Naive thymus-derived CD4-positive, alpha-beta T cell (primary cell): ENCODE results near the gene MICU2. TPM values are rescaled to one million over a fixed set of nuclear protein-coding genes. Genes with fewer than 3 reads are reported as not detected.

ENCODE experiments used
- ATAC-seq: fragments of 150-1000 bp; cut with Tn5 transposase; 2 replicates; pipeline ENCODE4 v1.10.0; 2021; ENCODE audit warnings: mild to moderate bottlenecking, moderate library complexity
- CTCF ChIA-PET: fragments of 350-600 bp; sonication (Branson Sonifier 250); formaldehyde crosslinking; loops from one replicate; lab custom pipeline; 2021; ENCODE audit warnings: antibody characterized with exemption; lab: Charles Lee
- POLR2A ChIA-PET: fragments of 350-600 bp; sonication (Branson Sonifier 250); formaldehyde crosslinking; loops from one replicate; lab custom pipeline; 2021; ENCODE audit warnings: antibody characterized with exemption, inconsistent platforms; lab: Charles Lee
- DNase-seq, 9 donors: peaks; one replicate each; pipeline versions ENCODE4 v3.0.0 to v3.0.0-alpha.2; 2020 to 2022; ENCODE audit warnings: mixed read lengths in 1 of 9
- H3K27ac ChIP-seq: one replicate; pipeline ENCODE4 v1.7.0; 2013; ENCODE audit warnings: mild to moderate bottlenecking, low read depth, low read length, moderate library complexity
- H3K27me3 ChIP-seq, 2 donors: one replicate each; pipeline ENCODE4 v1.7.0; 2013; ENCODE audit warnings: low read length in 2 of 2, mild to moderate bottlenecking in 2 of 2, moderate library complexity in 2 of 2; ENCODE audit not compliant: control insufficient read depth in 2 of 2, insufficient read depth in 2 of 2
- H3K36me3 ChIP-seq, 3 experiments: 1 replicate in 2 of 3; 2 replicates in 1 of 3; pipeline ENCODE4 v1.7.0; 2013; ENCODE audit warnings: low read length in 3 of 3, mild to moderate bottlenecking in 3 of 3, moderate library complexity in 1 of 3; ENCODE audit not compliant: insufficient read depth in 3 of 3, control insufficient read depth in 2 of 3
- H3K4me1 ChIP-seq, 2 donors: one replicate each; pipeline ENCODE4 v1.7.0; 2013; ENCODE audit warnings: low read length in 2 of 2, mild to moderate bottlenecking in 2 of 2, moderate library complexity in 1 of 2; ENCODE audit not compliant: control insufficient read depth in 2 of 2, insufficient read depth in 2 of 2
- H3K4me3 ChIP-seq: 2 replicates; pipeline ENCODE4 v1.7.0; 2013; ENCODE audit warnings: mild to moderate bottlenecking, low read length
- H3K9me3 ChIP-seq, 3 experiments: 1 replicate in 2 of 3; 2 replicates in 1 of 3; pipeline ENCODE4 v1.7.0; 2013; ENCODE audit warnings: low read length in 3 of 3; ENCODE audit not compliant: control insufficient read depth in 2 of 3
- H3K27ac Mint-ChIP-seq, 9 donors: one replicate each; pipeline ENCODE4 v1.8.0; 2020 to 2022; ENCODE audit warnings: mixed read lengths in 9 of 9, mild to moderate bottlenecking in 8 of 9, moderate library complexity in 5 of 9, inconsistent platforms in 2 of 9
- H3K27me3 Mint-ChIP-seq, 5 donors: one replicate each; pipeline ENCODE4 v1.8.0; 2021 to 2022; ENCODE audit warnings: mixed read lengths in 5 of 5, mild to moderate bottlenecking in 1 of 5
- H3K36me3 Mint-ChIP-seq, 5 donors: one replicate each; pipeline ENCODE4 v1.8.0; 2020 to 2022; ENCODE audit warnings: mixed read lengths in 5 of 5, mild to moderate bottlenecking in 3 of 5, inconsistent platforms in 1 of 5
- H3K4me1 Mint-ChIP-seq, 7 donors: one replicate each; pipeline ENCODE4 v1.8.0; 2020 to 2022; ENCODE audit warnings: mixed read lengths in 7 of 7, mild to moderate bottlenecking in 3 of 7, inconsistent platforms in 1 of 7
- H3K4me3 Mint-ChIP-seq, 10 donors: one replicate each; pipeline ENCODE4 v1.8.0; 2020 to 2022; ENCODE audit warnings: mild to moderate bottlenecking in 10 of 10, mixed read lengths in 10 of 10, moderate library complexity in 6 of 10, inconsistent platforms in 2 of 10
- H3K9me3 Mint-ChIP-seq, 11 donors: one replicate each; pipeline ENCODE4 v1.8.0; 2020 to 2022; ENCODE audit warnings: mixed read lengths in 11 of 11, mild to moderate bottlenecking in 4 of 11, inconsistent platforms in 1 of 11, moderate library complexity in 1 of 11
- intact Hi-C, 2 donors: fragments of 100-400 bp; cut with micrococcal nuclease; formaldehyde crosslinking; loops; one replicate each; pipeline ENCODE4 v1.15.1; 2023
- polyA plus RNA-seq, 2 donors: library from polyadenylated mRNA; unstranded; fragments of 300-500 nt; fragmentation: Illumina TruSeq; gene quantifications; one replicate each; pipeline ENCODE4 v1.2.3, GENCODE V29; 2021
- total RNA-seq, 6 experiments: library from RNA in 5 of 6; stranded (reverse) in 5 of 6; gene quantifications; 1 replicate in 5 of 6; 2 replicates in 1 of 6; pipeline ENCODE4 v1.2.3 and lab custom pipeline; 2021 to 2026

The MICU2 gene
- total and polyA plus RNA-seq, 7 experiments from 2014 or later, result 30.6 to 45.6 (median 37.5) TPM

- intact Hi-C loops, result no loop called here
- DNase-seq (no peak), ATAC-seq (no peak)
- Mint-ChIP-seq H3K4me1 (no peaks in the 10 kb centered on the region), H3K27ac (no peak overlapping the region), H3K4me3 (peak overlapping the region in 1 of 10 donors; percentile 27), H3K9me3 (peaks cover 0 to 2% (median 0%) of the 10 kb centered on the region in 11 donors), H3K27me3 (peaks cover 6 to 39% (median 16%) of the 10 kb centered on the region in 5 donors), H3K36me3 (no peaks in the 10 kb centered on the region)
- no peak overlapping the region for H3K27ac ChIP-seq
- POLR2A ChIA-PET, result interaction anchor here (1.2 to 2.2 kb wide), 3 partner anchors 12 to 55 kb away, joined by 3 to 15 read pairs (median 3); partner anchors contain the start of genes FGF9 and MICU2
- no peaks in the 10 kb centered on the region for H3K27me3 ChIP-seq
- H3K4me3 ChIP-seq, result no peak overlapping the region
- CTCF ChIA-PET, result interaction anchor here (1.0 kb wide), 1 partner anchor 11 kb away, joined by 3 read pairs; no protein-coding TSS in a partner anchor
- H3K9me3 ChIP-seq, result no peaks in the 10 kb centered on the region
- no peaks in the 10 kb centered on the region for H3K36me3 ChIP-seq
- no peaks in the 10 kb centered on the region for H3K4me1 ChIP-seq
Measured at GRCh38 chr13:21616205-21616866, 12.4 kb upstream of the MICU2 start.

- Histone ChIP-seq H3K4me3 (no peak overlapping the region), H3K36me3 (no peaks in the 10 kb centered on the region), H3K27me3 (no peaks in the 10 kb centered on the region), H3K27ac (no peak overlapping the region), H3K4me1 (no peaks in the 10 kb centered on the region), H3K9me3 (no peaks in the 10 kb centered on the region)
- peaks cover 6 to 32% (median 17%) of the 10 kb centered on the region in 5 donors for H3K27me3 Mint-ChIP-seq
- no peaks in the 10 kb centered on the region for H3K4me1 Mint-ChIP-seq
- H3K36me3 Mint-ChIP-seq, result no peaks in the 10 kb centered on the region
- no peak overlapping the region for H3K27ac Mint-ChIP-seq
- peaks cover 0 to 2% (median 0%) of the 10 kb centered on the region in 11 donors for H3K9me3 Mint-ChIP-seq
- no peak for DNase-seq
- intact Hi-C loops, result no loop called here
- ChIA-PET POLR2A (interaction anchor here (0.6 to 2.2 kb wide), 2 partner anchors 9 to 11 kb away, joined by 4 to 15 read pairs; partner anchors contain the start of gene MICU2), CTCF (interaction anchor here (1.0 kb wide), 1 partner anchor 10 kb away, joined by 3 read pairs; no protein-coding TSS in a partner anchor)
- ATAC-seq, result no peak
- no peak overlapping the region for H3K4me3 Mint-ChIP-seq
Measured at GRCh38 chr13:21615427-21615826, 11.5 kb upstream of the MICU2 start.

- POLR2A ChIA-PET, result interaction anchor here (0.6 to 0.8 kb wide), 2 partner anchors 10 kb away, joined by 3 to 4 read pairs; partner anchors contain the start of gene MICU2
Measured at GRCh38 chr13:21613791-21614190, 9.8 kb upstream of the MICU2 start.

GRCh38 chr13:21611385-21611784 lies 7.4 kb upstream of the MICU2 start:
- peaks cover 4 to 26% (median 7%) of the 10 kb centered on the region in 5 donors for H3K27me3 Mint-ChIP-seq
- H3K4me3 Mint-ChIP-seq, result no peak overlapping the region
- Histone ChIP-seq H3K9me3 (no peaks in the 10 kb centered on the region), H3K36me3 (no peaks in the 10 kb centered on the region), H3K4me3 (no peak overlapping the region), H3K27me3 (no peaks in the 10 kb centered on the region), H3K27ac (no peak overlapping the region), H3K4me1 (no peaks in the 10 kb centered on the region)
- no peak for DNase-seq
- intact Hi-C loops, result no loop called here
- peaks cover 0 to 2% (median 0%) of the 10 kb centered on the region in 11 donors for H3K9me3 Mint-ChIP-seq
- no peak overlapping the region for H3K27ac Mint-ChIP-seq
- H3K4me1 Mint-ChIP-seq, result no peaks in the 10 kb centered on the region
- no peaks in the 10 kb centered on the region for H3K36me3 Mint-ChIP-seq
- ATAC-seq, result no peak
- ChIA-PET POLR2A (no interaction called here), CTCF (interaction anchor here (0.7 kb wide), 1 partner anchor 12 kb away, joined by 3 read pairs; no protein-coding TSS in a partner anchor)

More at GRCh38 chr13:21613791-21614190, 9.8 kb upstream of the MICU2 start:
- Histone ChIP-seq H3K27ac (no peak overlapping the region), H3K4me1 (no peaks in the 10 kb centered on the region), H3K4me3 (no peak overlapping the region), H3K27me3 (no peaks in the 10 kb centered on the region), H3K9me3 (no peaks in the 10 kb centered on the region), H3K36me3 (no peaks in the 10 kb centered on the region)
- CTCF ChIA-PET, result interaction anchor here (1.6 kb wide), 1 partner anchor 10 kb away, joined by 3 read pairs; the partner anchor contains the start of gene MICU2
- Mint-ChIP-seq H3K4me3 (no peak overlapping the region), H3K4me1 (no peaks in the 10 kb centered on the region), H3K9me3 (peaks cover 0 to 2% (median 0%) of the 10 kb centered on the region in 11 donors), H3K27me3 (peaks cover 3 to 23% (median 7%) of the 10 kb centered on the region in 5 donors), H3K36me3 (no peaks in the 10 kb centered on the region), H3K27ac (no peak overlapping the region)
- ATAC-seq (no peak), DNase-seq (no peak)
- intact Hi-C loops, result no loop called here

GRCh38 chr13:21610687-21611086 lies 6.7 kb upstream of the MICU2 start:
- ATAC-seq (no peak), DNase-seq (no peak)
- intact Hi-C loops, result no loop called here
- Histone ChIP-seq H3K4me1 (no peaks in the 10 kb centered on the region), H3K27ac (no peak overlapping the region), H3K27me3 (no peaks in the 10 kb centered on the region), H3K4me3 (no peak overlapping the region), H3K9me3 (no peaks in the 10 kb centered on the region), H3K36me3 (no peaks in the 10 kb centered on the region)
- Mint-ChIP-seq H3K36me3 (peaks cover 0 to 3% (median 0%) of the 10 kb centered on the region in 5 donors), H3K27ac (no peak overlapping the region), H3K27me3 (peaks cover 4 to 27% (median 7%) of the 10 kb centered on the region in 5 donors), H3K9me3 (peaks cover 0 to 2% (median 0%) of the 10 kb centered on the region in 11 donors), H3K4me3 (no peak overlapping the region), H3K4me1 (peaks cover 0 to under 1% (median 0%) of the 10 kb centered on the region in 7 donors)
- ChIA-PET POLR2A (no interaction called here), CTCF (interaction anchor here (0.7 kb wide), 1 partner anchor 11 kb away, joined by 3 read pairs; no protein-coding TSS in a partner anchor)

- peaks cover 8% of the 10 kb centered on the region in 2 donors for H3K4me1 ChIP-seq
- POLR2A ChIA-PET, result interaction anchor here (0.6 kb wide), 1 partner anchor 55 kb away, joined by 3 read pairs; no protein-coding TSS in a partner anchor
- DNase-seq (no peak), ATAC-seq (no peak)
- no peak overlapping the region for H3K4me3 Mint-ChIP-seq
- CTCF ChIA-PET, result no interaction called here
- no peak overlapping the region for H3K27ac ChIP-seq
- intact Hi-C loops, result loop anchor here in 1 of 2 donors (10.0 kb wide), 2 partner anchors 904 to 1974 kb away; partner anchors contain the start of genes IL17D and MPHOSPH8
- H3K4me1 Mint-ChIP-seq, result peaks cover 5 to 16% (median 15%) of the 10 kb centered on the region in 7 donors
- H3K36me3 ChIP-seq, result no peaks in the 10 kb centered on the region
- no peak overlapping the region for H3K27ac Mint-ChIP-seq
- H3K4me3 ChIP-seq, result no peak overlapping the region
- peaks cover 0 to 9% (median 0%) of the 10 kb centered on the region in 5 donors for H3K36me3 Mint-ChIP-seq
- peaks cover 4 to 26% (median 7%) of the 10 kb centered on the region in 5 donors for H3K27me3 Mint-ChIP-seq
- H3K9me3 Mint-ChIP-seq, result peaks cover 0 to 4% (median 0%) of the 10 kb centered on the region in 11 donors
- H3K9me3 ChIP-seq, result no peaks in the 10 kb centered on the region
- H3K27me3 ChIP-seq, result no peaks in the 10 kb centered on the region
Measured at GRCh38 chr13:21608961-21609360, 5.0 kb upstream of the MICU2 start.
